NT2/D1 (cell line): ENCODE results near the gene CDCA8.

Source experiments
- DNase-seq: peaks from one replicate; pipeline ENCODE4 v3.0.0-alpha.2; 2011; ENCODE audit warnings: low read depth, low spot score
- H3K27me3 ChIP-seq: 2 replicates; pipeline ENCODE4 v1.6.0; 2011; ENCODE audit warnings: mild to moderate bottlenecking; ENCODE audit not compliant: insufficient read length, insufficient read depth
- H3K36me3 ChIP-seq: 2 replicates; pipeline ENCODE4 v1.6.1; 2011; ENCODE audit warnings: mild to moderate bottlenecking, low read length, mixed read lengths; ENCODE audit not compliant: insufficient read depth, insufficient read length
- H3K4me1 ChIP-seq: 2 replicates; pipeline ENCODE4 v1.5.1; 2011; ENCODE audit not compliant: insufficient read depth, insufficient read length
- H3K4me3 ChIP-seq: 2 replicates; pipeline ENCODE4 v1.5.1; 2011; ENCODE audit warnings: low read depth; ENCODE audit not compliant: insufficient read length
- H3K9ac ChIP-seq: 2 replicates; pipeline ENCODE4 v1.6.0; 2011; ENCODE audit warnings: low read depth; ENCODE audit not compliant: insufficient read length
- H3K9me3 ChIP-seq: 2 replicates; pipeline ENCODE4 v1.5.1; 2011; ENCODE audit warnings: mild to moderate bottlenecking, low read length; ENCODE audit not compliant: insufficient read depth
- SUZ12 ChIP-seq: IDR thresholded peaks from 2 replicates; pipeline ENCODE4 v1.6.1; 2011; ENCODE audit not compliant: insufficient read length, insufficient read depth; ENCODE audit errors: extremely low read depth
- YY1 ChIP-seq: IDR thresholded peaks from 2 replicates; pipeline ENCODE4 v1.6.1; 2011; ENCODE audit not compliant: insufficient read length, insufficient read depth
- ZNF274 ChIP-seq: IDR thresholded peaks from 2 replicates; pipeline ENCODE4 v1.6.1; 2011; ENCODE audit warnings: mild to moderate bottlenecking, low read depth, low read length

CDCA8 gene

GRCh38 chr1:37741662-37742061 is 49.3 kb downstream of the CDCA8 start:
- TF ChIP-seq SUZ12 (no peak), YY1 (no peak), ZNF274 (no peak)
- no peak overlapping the region for H3K4me3 ChIP-seq

GRCh38 chr1:37746806-37747205 is 54.5 kb downstream of the CDCA8 start:
- Histone ChIP-seq H3K9me3 (peaks cover 8% of the 10 kb centered on the region), H3K36me3 (no peaks in the 10 kb centered on the region), H3K27me3 (peaks cover 32% of the 10 kb centered on the region), H3K4me1 (no peaks in the 10 kb centered on the region), H3K9ac (no peak overlapping the region), H3K4me3 (no peak overlapping the region)
- no peak for DNase-seq
- TF ChIP-seq SUZ12: no peak
- no peak for TF ChIP-seq YY1
- no peak for TF ChIP-seq ZNF274

More at GRCh38 chr1:37741662-37742061, 49.3 kb downstream of the CDCA8 start:
- Histone ChIP-seq H3K4me1 (no peaks in the 10 kb centered on the region), H3K9ac (no peak overlapping the region), H3K9me3 (peaks cover 4% of the 10 kb centered on the region), H3K36me3 (no peaks in the 10 kb centered on the region), H3K27me3 (peaks cover 18% of the 10 kb centered on the region)
- peak; percentile 30 for DNase-seq

DNA sequence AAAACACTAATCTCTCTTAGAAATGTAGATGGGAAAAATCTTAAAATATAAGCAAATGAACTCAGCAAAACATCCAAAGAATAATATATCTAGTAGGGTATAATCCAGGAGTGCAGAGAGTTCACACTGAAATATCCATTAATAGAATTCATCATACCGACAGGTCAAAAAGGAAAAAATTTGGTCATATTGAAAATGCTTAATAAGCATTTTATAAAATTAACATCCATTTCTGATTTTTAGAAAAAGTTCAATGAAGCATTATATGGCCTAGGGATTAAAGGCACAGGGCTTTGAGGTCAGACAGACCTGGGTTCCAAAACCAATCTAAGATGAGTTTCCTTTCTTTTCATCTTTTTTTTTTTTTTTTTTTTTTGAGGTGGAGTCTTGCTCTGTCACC is 56.2 kb downstream of the CDCA8 start:
- H3K9ac ChIP-seq: no peak overlapping the region
- no peak for DNase-seq
- H3K4me3 ChIP-seq: no peak overlapping the region
- TF ChIP-seq YY1 (no peak), SUZ12 (no peak), ZNF274 (no peak)
- peaks cover 40% of the 10 kb centered on the region for H3K27me3 ChIP-seq
- H3K4me1 ChIP-seq: peaks cover 2% of the 10 kb centered on the region
- H3K36me3 ChIP-seq: no peaks in the 10 kb centered on the region
- peaks cover 8% of the 10 kb centered on the region for H3K9me3 ChIP-seq

GRCh38 chr1:37752213-37752582 is 59.9 kb downstream of the CDCA8 start:
- Histone ChIP-seq H3K36me3 (no peaks in the 10 kb centered on the region), H3K9me3 (no peaks in the 10 kb centered on the region), H3K4me1 (peaks cover 12% of the 10 kb centered on the region), H3K9ac (no peak overlapping the region), H3K27me3 (peaks cover 63% of the 10 kb centered on the region), H3K4me3 (peak overlapping the region; percentile 27)
- no peak for DNase-seq
- TF ChIP-seq ZNF274: no peak
- TF ChIP-seq SUZ12: no peak
- no peak for TF ChIP-seq YY1

DNA sequence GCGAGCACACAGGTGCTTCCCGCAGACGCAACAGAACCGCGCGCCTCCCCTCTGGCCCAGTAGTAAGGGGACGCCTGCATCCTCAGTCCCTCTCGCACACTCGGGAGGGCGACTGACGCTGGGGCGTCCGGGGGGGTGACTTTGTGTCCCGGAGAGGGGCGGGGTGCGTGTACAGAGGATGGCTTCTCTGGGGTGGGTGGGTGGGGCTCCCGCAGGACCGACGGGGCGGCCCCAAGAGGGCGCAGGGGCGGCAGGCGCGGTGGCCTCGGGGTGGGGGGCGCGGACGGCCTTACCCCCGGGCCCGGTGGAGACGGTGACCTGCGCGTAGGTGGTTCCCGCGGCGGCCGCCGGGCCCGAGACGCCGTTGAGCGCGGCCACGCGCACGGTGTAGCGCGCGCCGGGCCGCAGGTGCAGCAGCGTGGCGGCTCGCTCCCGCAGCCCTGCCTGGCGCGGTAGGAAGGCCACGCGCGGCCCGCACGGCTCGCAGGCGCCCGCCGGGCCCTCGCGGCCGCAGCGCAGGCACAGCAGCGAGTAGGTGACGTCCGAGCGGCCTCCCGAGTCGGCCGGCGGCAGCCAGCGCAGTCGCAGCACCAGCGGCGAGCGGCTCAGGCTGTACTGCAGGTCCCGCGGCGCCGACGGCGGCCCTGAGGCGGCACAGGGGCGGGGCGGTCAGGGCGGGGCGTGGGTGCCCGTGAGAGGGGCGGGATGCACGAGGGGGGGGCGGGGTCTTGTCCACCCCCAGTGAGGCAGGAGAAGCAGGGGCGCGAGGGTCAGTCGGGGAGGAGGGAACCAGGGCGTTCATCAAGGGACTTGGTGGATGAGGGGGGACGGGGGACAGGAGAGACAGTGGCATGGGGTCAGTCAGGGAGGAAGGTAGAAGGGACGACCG is 60.5 kb downstream of the CDCA8 start:
- H3K9ac ChIP-seq: peak overlapping the region; percentile 73
- H3K4me1 ChIP-seq: peaks cover 12% of the 10 kb centered on the region
- peaks cover 69% of the 10 kb centered on the region for H3K27me3 ChIP-seq
- TF ChIP-seq YY1 (no peak), SUZ12 (peak; percentile 81)
- DNase-seq: peak; percentile 35
- peak overlapping the region; percentile 59 for H3K4me3 ChIP-seq
- no peaks in the 10 kb centered on the region for H3K36me3 ChIP-seq
- H3K9me3 ChIP-seq: no peaks in the 10 kb centered on the region

DNA sequence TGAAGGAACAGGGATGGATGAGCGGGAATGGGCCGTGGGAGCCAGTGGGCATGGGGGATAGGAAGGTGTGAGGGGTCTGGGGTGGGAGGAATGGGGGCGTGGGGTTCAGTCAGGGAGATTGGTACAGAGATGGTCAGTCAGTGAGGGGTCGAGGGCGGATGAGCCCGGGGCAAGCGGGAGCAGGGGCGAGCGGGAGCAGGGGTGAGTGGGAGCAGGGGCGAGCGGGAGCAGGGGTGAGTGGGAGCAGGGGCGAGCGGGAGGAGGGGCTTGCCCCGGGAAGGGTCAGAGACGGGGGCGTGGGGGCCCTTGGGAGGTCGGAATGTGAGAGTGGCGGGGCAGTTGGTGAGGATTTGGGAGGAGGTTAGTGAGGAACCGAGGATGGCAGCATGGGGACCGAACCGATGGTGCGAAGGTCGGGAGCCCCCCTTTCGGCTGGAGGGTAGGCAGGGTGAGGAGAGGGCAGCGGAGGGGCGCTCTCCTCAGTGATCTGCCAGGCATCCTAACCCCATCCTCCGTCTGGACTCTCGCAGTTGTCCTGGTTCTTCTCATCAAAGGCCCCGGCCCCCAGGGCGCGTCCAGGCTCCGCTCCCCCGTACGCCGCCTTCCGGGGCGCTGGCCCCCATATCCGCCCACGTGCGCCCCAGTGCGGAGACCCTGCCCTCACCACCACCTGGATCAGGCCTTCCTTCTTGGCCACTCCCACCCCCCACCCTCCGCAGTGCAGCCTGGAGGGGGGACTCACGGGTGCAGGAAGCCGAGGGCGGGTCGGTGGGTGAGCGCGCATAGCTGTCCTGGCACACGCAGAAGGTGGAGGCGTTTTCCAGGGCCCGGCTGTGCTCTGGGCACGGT is 61.4 kb downstream of the CDCA8 start:
- H3K4me1 ChIP-seq: peaks cover 12% of the 10 kb centered on the region
- H3K27me3 ChIP-seq: peaks cover 78% of the 10 kb centered on the region
- no peaks in the 10 kb centered on the region for H3K9me3 ChIP-seq
- no peak overlapping the region for H3K9ac ChIP-seq
- DNase-seq: no peak
- no peaks in the 10 kb centered on the region for H3K36me3 ChIP-seq
- peak overlapping the region; percentile 6 for H3K4me3 ChIP-seq
- TF ChIP-seq YY1 (no peak), ZNF274 (no peak), SUZ12 (peak; percentile 4)

DNA sequence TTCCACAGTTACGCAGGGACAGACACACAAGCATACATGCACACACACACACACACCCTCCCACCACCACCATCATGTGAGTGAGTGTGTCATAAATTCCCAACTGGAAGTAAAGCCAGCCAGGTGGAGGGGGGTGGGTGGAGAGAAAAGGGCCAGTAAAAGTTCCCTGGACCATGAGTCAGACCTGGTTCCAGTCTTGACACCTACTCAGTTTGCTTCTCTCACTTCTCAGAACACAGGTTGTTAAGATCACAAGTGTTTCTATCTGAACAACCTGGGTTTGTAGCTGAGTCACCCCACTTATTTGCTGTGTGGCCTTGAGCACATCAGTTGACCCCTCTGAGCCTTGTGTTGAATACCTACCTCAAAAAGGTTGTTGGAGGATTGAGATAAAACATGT is 63.0 kb downstream of the CDCA8 start:
- H3K36me3 ChIP-seq: no peaks in the 10 kb centered on the region
- H3K4me1 ChIP-seq: peaks cover 12% of the 10 kb centered on the region
- DNase-seq: no peak
- H3K9ac ChIP-seq: no peak overlapping the region
- no peak overlapping the region for H3K4me3 ChIP-seq
- TF ChIP-seq ZNF274: no peak
- no peak for TF ChIP-seq YY1
- no peaks in the 10 kb centered on the region for H3K9me3 ChIP-seq
- H3K27me3 ChIP-seq: peaks cover 87% of the 10 kb centered on the region
